ENCODE results near the gene KLHL29.

KLHL29 gene

DNA sequence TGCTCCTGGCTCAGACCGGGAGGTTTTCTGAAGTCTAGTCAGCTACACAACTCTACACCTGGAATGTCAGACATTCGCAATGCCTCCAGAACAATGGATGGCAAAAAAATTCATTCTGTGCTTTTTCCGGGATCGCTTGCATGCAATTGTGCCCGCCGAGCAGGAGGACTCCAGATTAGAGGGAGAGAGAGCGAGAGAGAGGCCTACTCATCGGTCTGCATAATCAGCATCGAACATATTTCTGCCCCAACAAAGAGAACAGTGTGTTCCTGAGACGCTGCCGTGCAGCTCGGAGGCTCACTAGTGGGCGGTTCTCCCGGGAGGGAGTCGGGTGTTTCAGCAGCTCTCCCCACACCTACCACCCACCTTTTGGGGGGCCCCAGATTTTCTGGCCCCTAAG lies 117.1 kb downstream of the KLHL29 start:
- no peak overlapping the region for H2BK15ac ChIP-seq (ENCODE audit: low read length)
- no CpG with 5 or more reads among the region's 15 CpGs for WGBS, 2 donors (ENCODE audit: extremely low coverage in 2 of 2, insufficient read length in 2 of 2, insufficient replicate concordance in 1 of 2)
- DNase-seq (ENCODE audit: low spot score) = no peak
- H3K4me1 ChIP-seq (ENCODE audit: control insufficient read depth in 2 of 2, insufficient read depth in 1 of 2, low read depth in 1 of 2, low read length in 2 of 2) = peaks cover 27 to 44% of the 10 kb centered on the region in 2 donors
- no peak overlapping the region for H3K4me3 ChIP-seq (ENCODE audit: low read length in 2 of 2)
- H4K8ac ChIP-seq (ENCODE audit: low read depth, low read length) = no peak overlapping the region
- no peaks in the 10 kb centered on the region for H3K9me3 ChIP-seq (replicated peaks in 1 of 2; ENCODE audit: control insufficient read depth in 2 of 2, insufficient read depth in 1 of 2, low read depth in 1 of 2, low read length in 2 of 2)
- no peak overlapping the region for H3K27ac ChIP-seq (replicated peaks; ENCODE audit: low read length)
- H2BK12ac ChIP-seq (ENCODE audit: low read length) = no peak overlapping the region
- H3K9ac ChIP-seq (ENCODE audit: low read depth, low read length, poor library complexity) = no peak overlapping the region
- H2AK5ac ChIP-seq (ENCODE audit: low read depth, low read length) = no peak overlapping the region
- no peak overlapping the region for H4K91ac ChIP-seq (ENCODE audit: low read depth, low read length, poor library complexity)
- H3K4ac ChIP-seq (ENCODE audit: low read length) = no peak overlapping the region
- H3K14ac ChIP-seq (ENCODE audit: low read length) = no peak overlapping the region
- H3K27me3 ChIP-seq (ENCODE audit: control insufficient read depth in 3 of 3, insufficient read depth in 3 of 3, low read depth in 1 of 3, low read length in 3 of 3) = no peaks in the 10 kb centered on the region
- no peak overlapping the region for H2BK120ac ChIP-seq (ENCODE audit: low read depth, low read length)
- no peak overlapping the region for H2BK5ac ChIP-seq (ENCODE audit: low read length)
- H3K4me2 ChIP-seq (ENCODE audit: insufficient read depth, low read length, poor library complexity, severe bottlenecking) = no peak overlapping the region
- H3K79me1 ChIP-seq (ENCODE audit: low read depth, low read length) = no peaks in the 10 kb centered on the region
- H3K18ac ChIP-seq (ENCODE audit: low read length) = no peak overlapping the region
- H3K23ac ChIP-seq (ENCODE audit: low read depth, low read length, poor library complexity) = no peak overlapping the region
- H3K36me3 ChIP-seq (replicated peaks in 1 of 2; ENCODE audit: control insufficient read depth in 2 of 2, insufficient read depth in 2 of 2, low read length in 2 of 2) = no peaks in the 10 kb centered on the region
- H2AFZ ChIP-seq (ENCODE audit: low read length) = no peak overlapping the region

DNA sequence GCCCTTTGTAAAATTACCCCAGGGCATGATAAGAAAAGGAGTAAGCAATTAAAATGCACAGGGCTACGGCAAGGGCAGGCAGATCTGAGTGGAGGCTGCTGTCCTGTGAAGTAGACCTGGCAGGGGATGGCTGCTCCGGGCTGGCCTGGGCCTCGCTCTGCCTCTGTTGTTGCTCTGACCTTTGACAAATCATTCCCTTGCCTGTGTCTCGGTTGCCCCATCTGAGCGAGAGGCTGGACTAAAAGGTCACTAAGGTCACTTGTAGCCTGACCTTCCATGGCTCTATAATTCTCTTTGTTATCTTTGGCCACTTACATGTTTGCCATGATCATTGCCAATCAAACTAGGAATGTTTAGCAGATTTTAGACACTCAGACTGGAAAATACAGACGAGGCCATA lies 118.1 kb downstream of the KLHL29 start:
- no peak overlapping the region for H3K14ac ChIP-seq (ENCODE audit: low read length)
- peaks cover 25 to 47% of the 10 kb centered on the region in 2 donors for H3K4me1 ChIP-seq (ENCODE audit: control insufficient read depth in 2 of 2, insufficient read depth in 1 of 2, low read depth in 1 of 2, low read length in 2 of 2)
- no peaks in the 10 kb centered on the region for H3K27me3 ChIP-seq (ENCODE audit: control insufficient read depth in 3 of 3, insufficient read depth in 3 of 3, low read depth in 1 of 3, low read length in 3 of 3)
- H2BK5ac ChIP-seq (ENCODE audit: low read length) = no peak overlapping the region
- no peak overlapping the region for H3K9ac ChIP-seq (ENCODE audit: low read depth, low read length, poor library complexity)
- no peak overlapping the region for H2BK120ac ChIP-seq (ENCODE audit: low read depth, low read length)
- H3K18ac ChIP-seq (ENCODE audit: low read length) = no peak overlapping the region
- no CpG with 5 or more reads among the region's 6 CpGs for WGBS, 2 donors (ENCODE audit: extremely low coverage in 2 of 2, insufficient read length in 2 of 2, insufficient replicate concordance in 1 of 2)
- H3K9me3 ChIP-seq (replicated peaks in 1 of 2; ENCODE audit: control insufficient read depth in 2 of 2, insufficient read depth in 1 of 2, low read depth in 1 of 2, low read length in 2 of 2) = no peaks in the 10 kb centered on the region
- no peak overlapping the region for H3K4me2 ChIP-seq (ENCODE audit: insufficient read depth, low read length, poor library complexity, severe bottlenecking)
- no peak overlapping the region for H2AFZ ChIP-seq (ENCODE audit: low read length)
- H3K36me3 ChIP-seq (replicated peaks in 1 of 2; ENCODE audit: control insufficient read depth in 2 of 2, insufficient read depth in 2 of 2, low read length in 2 of 2) = no peaks in the 10 kb centered on the region
- H4K8ac ChIP-seq (ENCODE audit: low read depth, low read length) = no peak overlapping the region
- H2BK15ac ChIP-seq (ENCODE audit: low read length) = no peak overlapping the region
- no peak overlapping the region for H2AK5ac ChIP-seq (ENCODE audit: low read depth, low read length)
- no peaks in the 10 kb centered on the region for H3K79me1 ChIP-seq (ENCODE audit: low read depth, low read length)
- no peak for DNase-seq (ENCODE audit: low spot score)
- no peak overlapping the region for H3K4me3 ChIP-seq (ENCODE audit: low read length in 2 of 2)
- no peak overlapping the region for H4K91ac ChIP-seq (ENCODE audit: low read depth, low read length, poor library complexity)
- no peak overlapping the region for H3K27ac ChIP-seq (replicated peaks; ENCODE audit: low read length)
- no peak overlapping the region for H3K23ac ChIP-seq (ENCODE audit: low read depth, low read length, poor library complexity)
- no peak overlapping the region for H2BK12ac ChIP-seq (ENCODE audit: low read length)
- H3K4ac ChIP-seq (ENCODE audit: low read length) = no peak overlapping the region

DNA sequence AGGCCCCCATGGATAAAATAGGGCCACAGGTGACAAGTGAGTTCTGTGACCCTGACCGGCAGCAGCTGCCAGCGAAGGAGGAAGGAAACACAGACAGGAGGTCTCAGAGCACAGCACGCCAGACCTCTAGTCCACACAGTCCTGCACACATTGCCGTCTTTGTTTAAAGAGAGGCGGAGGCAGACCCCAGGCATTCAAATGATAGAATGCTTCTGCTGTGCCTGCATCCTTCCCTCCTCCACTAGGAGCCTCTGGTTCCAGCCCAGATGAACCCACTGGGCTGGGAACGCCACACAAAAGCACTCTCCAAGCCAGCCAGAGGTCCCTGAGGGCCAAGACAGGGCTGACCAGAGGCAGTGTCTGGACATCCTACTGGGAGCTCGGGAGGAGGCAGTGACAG lies 118.7 kb downstream of the KLHL29 start:
- no peaks in the 10 kb centered on the region for H3K27me3 ChIP-seq (ENCODE audit: control insufficient read depth in 3 of 3, insufficient read depth in 3 of 3, low read depth in 1 of 3, low read length in 3 of 3)
- no peaks in the 10 kb centered on the region for H3K36me3 ChIP-seq (replicated peaks in 1 of 2; ENCODE audit: control insufficient read depth in 2 of 2, insufficient read depth in 2 of 2, low read length in 2 of 2)
- peaks cover 25 to 47% of the 10 kb centered on the region in 2 donors for H3K4me1 ChIP-seq (ENCODE audit: control insufficient read depth in 2 of 2, insufficient read depth in 1 of 2, low read depth in 1 of 2, low read length in 2 of 2)
- peak overlapping the region; percentile 45 for H2AFZ ChIP-seq (ENCODE audit: low read length)
- H3K23ac ChIP-seq (ENCODE audit: low read depth, low read length, poor library complexity) = no peak overlapping the region
- no peak overlapping the region for H2BK12ac ChIP-seq (ENCODE audit: low read length)
- no peak overlapping the region for H2AK5ac ChIP-seq (ENCODE audit: low read depth, low read length)
- H4K91ac ChIP-seq (ENCODE audit: low read depth, low read length, poor library complexity) = no peak overlapping the region
- no peak for DNase-seq (ENCODE audit: low spot score)
- H2BK120ac ChIP-seq (ENCODE audit: low read depth, low read length) = no peak overlapping the region
- H2BK15ac ChIP-seq (ENCODE audit: low read length) = no peak overlapping the region
- H3K9ac ChIP-seq (ENCODE audit: low read depth, low read length, poor library complexity) = no peak overlapping the region
- no peak overlapping the region for H3K4ac ChIP-seq (ENCODE audit: low read length)
- no CpG with 5 or more reads among the region's 7 CpGs for WGBS, 2 donors (ENCODE audit: extremely low coverage in 2 of 2, insufficient read length in 2 of 2, insufficient replicate concordance in 1 of 2)
- H3K4me3 ChIP-seq (ENCODE audit: low read length in 2 of 2) = no peak overlapping the region
- no peak overlapping the region for H4K8ac ChIP-seq (ENCODE audit: low read depth, low read length)
- no peak overlapping the region for H3K4me2 ChIP-seq (ENCODE audit: insufficient read depth, low read length, poor library complexity, severe bottlenecking)
- H3K18ac ChIP-seq (ENCODE audit: low read length) = peak overlapping the region; percentile 73
- no peak overlapping the region for H3K14ac ChIP-seq (ENCODE audit: low read length)
- H3K27ac ChIP-seq (replicated peaks; ENCODE audit: low read length) = no peak overlapping the region
- H2BK5ac ChIP-seq (ENCODE audit: low read length) = no peak overlapping the region
- no peaks in the 10 kb centered on the region for H3K9me3 ChIP-seq (replicated peaks in 1 of 2; ENCODE audit: control insufficient read depth in 2 of 2, insufficient read depth in 1 of 2, low read depth in 1 of 2, low read length in 2 of 2)
- no peaks in the 10 kb centered on the region for H3K79me1 ChIP-seq (ENCODE audit: low read depth, low read length)

DNA sequence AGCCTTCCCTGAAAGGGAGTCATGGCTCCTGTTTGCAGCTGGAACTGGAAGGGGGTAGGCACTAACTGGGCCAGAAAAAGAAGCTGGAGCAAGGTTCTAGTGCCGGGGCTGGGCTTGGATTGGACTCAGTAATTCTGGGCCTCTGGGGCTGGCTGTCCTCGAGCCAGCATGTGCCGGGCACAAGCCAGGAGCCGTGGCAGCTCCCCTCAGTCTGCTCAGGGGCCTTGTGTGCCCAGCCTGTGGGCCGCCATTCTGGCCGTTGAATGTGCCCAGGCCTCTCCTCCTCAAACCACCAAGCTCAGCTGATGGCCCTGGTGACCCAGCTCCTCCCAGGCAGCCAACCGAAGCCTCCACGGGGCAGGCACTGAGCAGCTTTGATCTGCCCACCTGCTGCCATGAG lies 119.6 kb downstream of the KLHL29 start:
- H3K27me3 ChIP-seq (ENCODE audit: control insufficient read depth in 3 of 3, insufficient read depth in 3 of 3, low read depth in 1 of 3, low read length in 3 of 3) = no peaks in the 10 kb centered on the region
- H4K8ac ChIP-seq (ENCODE audit: low read depth, low read length) = no peak overlapping the region
- H2BK120ac ChIP-seq (ENCODE audit: low read depth, low read length) = no peak overlapping the region
- H3K36me3 ChIP-seq (replicated peaks in 1 of 2; ENCODE audit: control insufficient read depth in 2 of 2, insufficient read depth in 2 of 2, low read length in 2 of 2) = no peaks in the 10 kb centered on the region
- no peak overlapping the region for H2BK5ac ChIP-seq (ENCODE audit: low read length)
- no peak overlapping the region for H2BK12ac ChIP-seq (ENCODE audit: low read length)
- no peak overlapping the region for H3K14ac ChIP-seq (ENCODE audit: low read length)
- DNase-seq (ENCODE audit: low spot score) = no peak
- no peak overlapping the region for H3K4me2 ChIP-seq (ENCODE audit: insufficient read depth, low read length, poor library complexity, severe bottlenecking)
- H4K91ac ChIP-seq (ENCODE audit: low read depth, low read length, poor library complexity) = no peak overlapping the region
- H2AK5ac ChIP-seq (ENCODE audit: low read depth, low read length) = peak overlapping the region; percentile 1
- H2BK15ac ChIP-seq (ENCODE audit: low read length) = no peak overlapping the region
- no peaks in the 10 kb centered on the region for H3K9me3 ChIP-seq (replicated peaks in 1 of 2; ENCODE audit: control insufficient read depth in 2 of 2, insufficient read depth in 1 of 2, low read depth in 1 of 2, low read length in 2 of 2)
- peak overlapping the region; percentile 17 for H3K9ac ChIP-seq (ENCODE audit: low read depth, low read length, poor library complexity)
- no peak overlapping the region for H3K4ac ChIP-seq (ENCODE audit: low read length)
- H3K4me3 ChIP-seq (ENCODE audit: low read length in 2 of 2) = no peak overlapping the region
- no CpG with 5 or more reads among the region's 8 CpGs for WGBS, 2 donors (ENCODE audit: extremely low coverage in 2 of 2, insufficient read length in 2 of 2, insufficient replicate concordance in 1 of 2)
- H3K79me1 ChIP-seq (ENCODE audit: low read depth, low read length) = no peaks in the 10 kb centered on the region
- no peak overlapping the region for H3K23ac ChIP-seq (ENCODE audit: low read depth, low read length, poor library complexity)
- H3K27ac ChIP-seq (replicated peaks; ENCODE audit: low read length) = no peak overlapping the region
- peaks cover 25 to 47% of the 10 kb centered on the region in 2 donors for H3K4me1 ChIP-seq (ENCODE audit: control insufficient read depth in 2 of 2, insufficient read depth in 1 of 2, low read depth in 1 of 2, low read length in 2 of 2)
- H2AFZ ChIP-seq (ENCODE audit: low read length) = no peak overlapping the region
- H3K18ac ChIP-seq (ENCODE audit: low read length) = peak overlapping the region; percentile 68
